CD4-positive, alpha-beta T cell (primary cell): Measurements from ENCODE around the gene HELZ2. TPM values are rescaled to one million over a fixed set of nuclear protein-coding genes. Genes with fewer than 3 reads are reported as not detected.
A peak's percentile ranks its signal among the peaks of the same experiment; 100 is the strongest.

Experiments used
- ATAC-seq: fragments of 200-7000 bp; cut with Tn5 transposase; one replicate; pipeline ENCODE4 v1.10.0; 2022; ENCODE audit warnings: mild to moderate bottlenecking; ENCODE audit not compliant: poor library complexity
- CTCF ChIA-PET: fragments of 350-600 bp; sonication (Branson Sonifier 250); formaldehyde crosslinking; loops from one replicate; lab custom pipeline; 2021; ENCODE audit warnings: antibody characterized with exemption, inconsistent platforms; lab: Charles Lee
- POLR2A ChIA-PET: fragments of 350-600 bp; sonication (Branson Sonifier 250); formaldehyde crosslinking; loops from one replicate; lab custom pipeline; 2021; ENCODE audit warnings: antibody characterized with exemption, inconsistent platforms; lab: Charles Lee
- DNase-seq, 14 experiments: peaks; one replicate each; pipeline ENCODE4 v3.0.0-alpha.2; 2013 to 2020; ENCODE audit warnings: mixed read lengths in 2 of 14
- H3K27ac ChIP-seq, 2 donors: one replicate each; pipeline versions ENCODE4 v1.5.1 to v1.7.0; 2013; ENCODE audit warnings: low read length in 2 of 2, low read depth in 1 of 2, mild to moderate bottlenecking in 1 of 2
- H3K27me3 ChIP-seq, 2 experiments: 1 replicate in 1 of 2; 2 replicates in 1 of 2; pipeline versions ENCODE4 v1.6.1 to v1.7.0; 2013; ENCODE audit warnings: low read length in 2 of 2, control low read depth in 1 of 2, mild to moderate bottlenecking in 1 of 2, moderate library complexity in 1 of 2; ENCODE audit not compliant: insufficient read depth in 2 of 2, control insufficient read depth in 1 of 2
- H3K36me3 ChIP-seq: one replicate; pipeline ENCODE4 v1.6.1; 2013; ENCODE audit warnings: low read length, control low read depth; ENCODE audit not compliant: insufficient read depth
- H3K4me1 ChIP-seq: one replicate; pipeline ENCODE4 v1.6.1; 2013; ENCODE audit warnings: low read length, control low read depth; ENCODE audit not compliant: insufficient read depth
- H3K4me3 ChIP-seq: one replicate; pipeline ENCODE4 v1.5.1; 2013; ENCODE audit warnings: mild to moderate bottlenecking, low read length, moderate library complexity
- H3K9me3 ChIP-seq, 2 experiments: 1 replicate in 1 of 2; 2 replicates in 1 of 2; pipeline versions ENCODE4 v1.6.1 to v1.7.0; 2013; ENCODE audit warnings: low read length in 2 of 2, mild to moderate bottlenecking in 2 of 2, control low read depth in 1 of 2, moderate library complexity in 1 of 2; ENCODE audit not compliant: control insufficient read depth in 1 of 2, insufficient read depth in 1 of 2
- H3K27ac Mint-ChIP-seq: one replicate; pipeline ENCODE4 v1.8.0; 2020; ENCODE audit warnings: mixed read lengths
- H3K27me3 Mint-ChIP-seq: one replicate; pipeline ENCODE4 v1.8.0; 2021; ENCODE audit warnings: mixed read lengths
- H3K36me3 Mint-ChIP-seq: one replicate; pipeline ENCODE4 v1.8.0; 2021; ENCODE audit warnings: low read depth, mixed read lengths
- H3K4me1 Mint-ChIP-seq: one replicate; pipeline ENCODE4 v1.8.0; 2021; ENCODE audit warnings: low read depth, mixed read lengths
- H3K4me3 Mint-ChIP-seq: one replicate; pipeline ENCODE4 v1.8.0; 2020; ENCODE audit warnings: mild to moderate bottlenecking, mixed read lengths
- H3K9me3 Mint-ChIP-seq: one replicate; pipeline ENCODE4 v1.8.0; 2020; ENCODE audit warnings: mixed read lengths
- intact Hi-C, 2 experiments: fragments of 100-400 bp; cut with DNase I in 1 of 2; cut with micrococcal nuclease in 1 of 2; formaldehyde crosslinking; loops; one replicate each; pipeline versions ENCODE4 v1.15.1 to v1.9.0; 2023 to 2025; cut with DNase I, micrococcal nuclease
- total RNA-seq, 174 experiments: library from RNA in 2 of 174; stranded (reverse) in 2 of 174; gene quantifications; one replicate each; pipeline ENCODE4 v1.2.3 and lab custom pipeline; 2021 to 2026
- TF ChIP-seq, protein P1 (sequence below): fragments of 200-600 bp; IDR thresholded peaks from one replicate; pipeline ENCODE4 v1.8.0; 2022; ENCODE audit warnings: antibody characterized with exemption, mild to moderate bottlenecking

The HELZ2 gene
- total RNA-seq, 2 experiments from 2014 or later, result 57.7 to 59.6 TPM

DNA sequence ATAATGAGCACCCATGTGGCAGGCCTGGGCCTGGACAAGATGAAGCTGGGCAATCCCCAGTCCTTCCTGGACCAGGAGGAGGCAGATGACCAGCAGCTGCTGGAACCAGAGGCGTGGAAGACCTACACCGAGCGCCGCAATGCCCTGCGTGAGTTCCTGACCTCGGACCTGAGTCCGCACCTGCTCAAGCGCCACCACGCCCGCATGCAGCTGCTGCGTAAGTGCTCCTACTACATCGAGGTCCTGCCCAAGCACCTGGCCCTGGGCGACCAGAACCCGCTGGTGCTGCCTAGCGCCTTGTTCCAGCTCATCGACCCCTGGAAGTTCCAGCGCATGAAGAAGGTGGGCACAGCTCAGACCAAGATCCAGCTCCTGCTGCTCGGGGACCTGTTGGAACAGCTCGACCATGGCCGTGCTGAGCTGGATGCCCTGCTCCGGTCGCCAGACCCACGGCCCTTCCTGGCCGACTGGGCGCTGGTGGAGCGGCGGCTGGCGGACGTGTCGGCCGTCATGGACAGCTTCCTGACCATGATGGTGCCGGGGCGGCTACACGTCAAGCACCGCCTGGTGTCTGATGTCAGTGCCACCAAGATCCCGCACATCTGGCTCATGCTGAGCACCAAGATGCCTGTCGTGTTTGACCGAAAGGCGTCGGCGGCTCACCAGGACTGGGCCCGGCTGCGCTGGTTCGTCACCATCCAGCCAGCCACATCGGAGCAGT, 18.2 kb downstream of the HELZ2 start:
- no peak for DNase-seq
- no peaks in the 10 kb centered on the region for H3K9me3 Mint-ChIP-seq
- H3K9me3 ChIP-seq, result peaks cover 0 to 3% of the 10 kb centered on the region in 2 experiments
- no peak overlapping the region for H3K27ac ChIP-seq
- TF ChIP-seq, protein P1, sequence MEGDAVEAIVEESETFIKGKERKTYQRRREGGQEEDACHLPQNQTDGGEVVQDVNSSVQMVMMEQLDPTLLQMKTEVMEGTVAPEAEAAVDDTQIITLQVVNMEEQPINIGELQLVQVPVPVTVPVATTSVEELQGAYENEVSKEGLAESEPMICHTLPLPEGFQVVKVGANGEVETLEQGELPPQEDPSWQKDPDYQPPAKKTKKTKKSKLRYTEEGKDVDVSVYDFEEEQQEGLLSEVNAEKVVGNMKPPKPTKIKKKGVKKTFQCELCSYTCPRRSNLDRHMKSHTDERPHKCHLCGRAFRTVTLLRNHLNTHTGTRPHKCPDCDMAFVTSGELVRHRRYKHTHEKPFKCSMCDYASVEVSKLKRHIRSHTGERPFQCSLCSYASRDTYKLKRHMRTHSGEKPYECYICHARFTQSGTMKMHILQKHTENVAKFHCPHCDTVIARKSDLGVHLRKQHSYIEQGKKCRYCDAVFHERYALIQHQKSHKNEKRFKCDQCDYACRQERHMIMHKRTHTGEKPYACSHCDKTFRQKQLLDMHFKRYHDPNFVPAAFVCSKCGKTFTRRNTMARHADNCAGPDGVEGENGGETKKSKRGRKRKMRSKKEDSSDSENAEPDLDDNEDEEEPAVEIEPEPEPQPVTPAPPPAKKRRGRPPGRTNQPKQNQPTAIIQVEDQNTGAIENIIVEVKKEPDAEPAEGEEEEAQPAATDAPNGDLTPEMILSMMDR, result no peak
- H3K36me3 Mint-ChIP-seq, result peaks cover 11% of the 10 kb centered on the region
- CTCF ChIA-PET, result no interaction called here
- no peak overlapping the region for H3K4me3 ChIP-seq
- H3K4me1 ChIP-seq, result peaks cover 31% of the 10 kb centered on the region
- ATAC-seq, result no peak
- peaks cover 11% of the 10 kb centered on the region for H3K36me3 ChIP-seq
- POLR2A ChIA-PET, result interaction anchor here (1.5 to 2.6 kb wide), 3 partner anchors 12 to 71 kb away, joined by 4 to 16 read pairs (median 10); partner anchors contain the start of genes GMEB2 and PTK6
- no peaks in the 10 kb centered on the region for H3K27me3 Mint-ChIP-seq
- H3K4me1 Mint-ChIP-seq, result peaks cover 18% of the 10 kb centered on the region
- H3K27ac Mint-ChIP-seq, result no peak overlapping the region
- intact Hi-C loops, result no loop called here
- H3K27me3 ChIP-seq, result no peaks in the 10 kb centered on the region
- H3K4me3 Mint-ChIP-seq, result no peak overlapping the region

DNA sequence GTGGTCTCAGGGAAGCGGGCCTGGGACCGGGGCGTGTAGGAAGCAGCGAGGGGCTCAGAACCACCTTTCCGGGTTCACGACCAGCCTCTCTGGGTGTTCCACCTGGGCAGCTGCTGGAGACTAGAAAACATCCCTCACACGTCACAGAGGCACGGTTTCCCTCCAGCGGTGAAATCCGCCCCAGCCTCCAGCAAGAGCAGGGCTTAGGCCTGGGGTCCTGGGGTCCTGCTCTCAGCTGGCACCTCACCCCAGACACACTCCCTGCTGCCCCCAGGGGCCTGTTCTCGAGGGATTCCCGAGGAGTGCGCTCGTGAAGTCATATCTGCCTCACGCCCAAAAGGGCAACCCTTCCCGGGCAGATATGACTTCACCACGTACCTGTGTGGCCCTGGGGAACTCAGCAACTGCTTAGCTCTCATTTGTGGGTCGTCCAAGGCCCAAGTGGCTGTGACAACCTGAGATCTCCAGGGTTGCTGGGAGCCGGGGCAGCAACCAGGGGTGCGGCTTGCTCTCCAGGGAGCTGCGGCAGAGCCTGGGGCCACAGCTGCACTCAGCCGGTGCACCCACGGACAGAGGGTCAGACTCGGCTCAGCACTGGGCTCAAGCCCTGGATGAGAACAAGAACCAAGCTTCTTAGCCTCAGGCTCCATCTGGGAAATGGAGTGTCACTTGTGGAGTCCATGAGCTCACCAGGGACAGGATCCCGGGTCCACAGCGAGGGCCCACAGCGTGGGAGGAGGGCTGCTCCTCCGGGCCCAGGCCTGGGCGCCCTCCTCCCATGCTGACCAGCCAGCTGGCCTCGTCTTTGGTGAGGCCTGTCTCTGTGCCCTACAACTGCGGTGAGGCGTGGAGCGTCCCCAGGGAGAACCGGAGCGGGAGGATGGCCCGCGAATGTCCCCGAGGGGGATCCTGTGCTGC, 19.4 kb downstream of the HELZ2 start:
- peak overlapping the region; percentile 68 for H3K4me3 ChIP-seq
- H3K27ac ChIP-seq, result no peak overlapping the region
- POLR2A ChIA-PET, result interaction anchor here (0.9 to 2.6 kb wide), 6 partner anchors 13 to 182 kb away, joined by 3 to 16 read pairs (median 4); partner anchors contain the start of genes GMEB2, LIME1 and PTK6

More for the DNA sequence above, 19.4 kb downstream of the HELZ2 start:
- peaks cover 0 to 3% of the 10 kb centered on the region in 2 experiments for H3K9me3 ChIP-seq
- H3K27ac Mint-ChIP-seq, result peak overlapping the region; percentile 53
- H3K4me1 Mint-ChIP-seq, result peaks cover 18% of the 10 kb centered on the region
- ATAC-seq, result no peak
- peak in 3 of 14 experiments; percentile 25 to 54 (median 43) for DNase-seq
- TF ChIP-seq, protein P1, result no peak
- peak overlapping the region; percentile 84 for H3K4me3 Mint-ChIP-seq
- no peaks in the 10 kb centered on the region for H3K27me3 Mint-ChIP-seq
- H3K27me3 ChIP-seq, result no peaks in the 10 kb centered on the region
- H3K36me3 Mint-ChIP-seq, result peaks cover 6% of the 10 kb centered on the region
- H3K9me3 Mint-ChIP-seq, result no peaks in the 10 kb centered on the region
- peaks cover 31% of the 10 kb centered on the region for H3K4me1 ChIP-seq
- no peaks in the 10 kb centered on the region for H3K36me3 ChIP-seq
- CTCF ChIA-PET, result interaction anchor here (0.9 kb wide), 1 partner anchor 17 kb away, joined by 3 read pairs; no protein-coding TSS in a partner anchor
- intact Hi-C loops, result loop anchor here in 1 of 2 experiments (1.0 kb wide), 1 partner anchor 311 kb away; the partner anchor contains the start of gene TPD52L2
